NAMALWA (cell line): ENCODE results near the gene ACR.

Experiments used
- DNase-seq: peaks from one replicate; pipeline ENCODE4 v3.0.0-alpha.2; 2015; ENCODE audit warnings: low spot score

Gene ACR

DNA sequence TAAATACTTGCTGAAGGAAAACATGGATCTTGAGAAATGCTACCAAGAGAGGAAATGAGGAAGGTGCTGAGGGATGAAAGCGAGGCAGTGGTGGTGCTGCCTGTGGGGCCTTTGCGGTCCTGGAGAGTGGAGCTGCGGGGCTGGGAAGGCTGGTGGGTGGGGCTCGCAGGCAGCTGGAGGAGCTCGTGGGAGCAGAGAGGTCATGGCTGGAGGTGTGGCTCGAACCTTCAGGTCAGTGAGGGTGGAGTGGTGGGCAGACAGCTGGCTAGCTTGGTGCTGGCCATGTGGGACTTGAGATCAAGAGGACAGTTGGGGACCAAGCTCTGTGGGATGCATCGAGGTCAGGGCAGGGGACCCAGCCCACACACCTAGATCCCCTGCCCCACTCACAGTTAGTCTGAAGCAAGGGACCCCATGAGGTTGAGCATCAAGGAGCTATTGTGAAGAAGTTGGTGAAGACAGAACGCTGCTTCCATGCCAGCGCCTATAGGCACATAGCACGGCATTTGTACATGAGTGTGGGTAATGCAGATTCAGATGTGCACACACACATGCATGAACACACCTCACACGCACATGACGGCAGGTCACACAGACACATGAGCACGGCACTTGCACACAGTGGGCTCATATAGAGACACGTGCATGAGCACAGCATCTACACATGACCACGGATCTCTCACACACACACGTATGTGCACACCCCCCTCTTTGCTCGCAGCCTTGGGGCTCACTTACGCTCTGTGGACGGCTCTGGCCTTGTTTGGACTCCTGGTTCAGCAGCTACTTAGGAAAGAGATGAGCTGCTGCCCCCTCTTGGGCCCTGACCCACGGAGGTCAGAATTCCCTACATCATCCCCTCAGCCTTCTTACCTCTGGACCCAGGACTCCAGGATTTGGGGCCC, 34.9 kb upstream of the ACR start:
- no peak for DNase-seq

DNA sequence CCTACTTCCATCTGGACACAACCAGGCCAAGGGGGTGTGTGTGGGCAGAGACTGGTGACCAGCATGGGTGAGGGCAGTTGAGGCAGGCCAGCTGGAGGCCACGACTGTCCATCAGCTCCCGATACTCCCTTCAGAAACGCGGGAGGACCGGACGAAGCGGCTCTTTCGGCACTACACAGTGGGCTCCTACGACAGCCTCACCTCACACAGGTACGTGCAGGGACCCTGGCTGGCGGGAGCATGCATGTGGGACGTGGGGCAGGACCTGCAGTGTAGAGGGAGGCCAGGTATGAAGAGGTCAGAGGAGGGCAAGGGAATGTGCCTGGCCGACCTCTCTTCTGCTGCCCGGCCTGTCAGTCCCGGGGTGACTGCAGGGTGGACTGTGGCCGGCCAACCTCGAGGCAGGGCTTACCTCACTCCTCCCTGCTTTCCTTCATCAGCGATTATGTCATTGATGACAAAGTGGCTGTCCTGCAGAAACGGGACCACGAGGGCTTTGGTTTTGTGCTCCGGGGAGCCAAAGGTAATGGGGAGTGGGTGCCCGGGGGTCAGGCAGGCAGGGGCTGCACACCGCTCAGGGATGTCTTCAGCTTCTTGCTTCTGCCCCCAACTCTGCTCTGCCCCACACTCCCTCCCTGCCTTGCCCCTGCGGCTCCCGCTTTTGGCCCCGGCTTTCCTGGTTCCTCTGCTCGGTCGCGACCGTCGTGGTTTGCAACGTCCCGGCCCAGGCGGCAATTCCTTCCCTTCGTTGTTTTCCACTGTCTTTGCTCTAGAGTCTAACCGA, 34.1 kb upstream of the ACR start:
- DNase-seq = no peak

DNA sequence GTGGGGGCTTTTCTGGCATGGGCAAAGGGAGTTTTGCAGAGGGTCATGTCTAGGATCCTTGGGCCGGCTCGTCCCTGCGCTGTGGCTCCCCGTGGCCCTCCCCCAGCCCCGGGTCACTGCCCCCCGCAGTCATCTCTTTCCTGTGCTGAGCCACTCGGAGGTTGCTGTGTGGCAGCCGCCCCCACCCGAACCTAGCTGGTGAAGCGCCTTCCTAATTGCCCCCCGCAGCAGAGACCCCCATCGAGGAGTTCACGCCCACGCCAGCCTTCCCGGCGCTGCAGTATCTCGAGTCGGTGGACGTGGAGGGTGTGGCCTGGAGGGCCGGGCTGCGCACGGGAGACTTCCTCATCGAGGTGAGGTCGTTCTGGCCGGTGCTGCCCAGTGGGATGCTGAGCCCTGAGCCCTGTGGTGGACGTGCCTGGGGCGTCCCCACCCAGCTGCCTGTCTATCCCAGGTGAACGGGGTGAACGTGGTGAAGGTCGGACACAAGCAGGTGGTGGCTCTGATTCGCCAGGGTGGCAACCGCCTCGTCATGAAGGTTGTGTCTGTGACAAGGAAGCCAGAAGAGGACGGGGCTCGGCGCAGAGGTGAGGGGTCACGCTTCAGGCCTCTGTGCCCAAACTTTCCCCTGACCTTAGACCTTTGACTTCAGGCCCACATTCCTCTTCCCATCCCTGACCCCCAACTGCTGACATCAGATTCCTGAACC, 33.3 kb upstream of the ACR start:
- DNase-seq = no peak

- no peak for DNase-seq
Observed at GRCh38 chr22:50705219-50705691, 32.7 kb upstream of the ACR start.

- DNase-seq = no peak
Observed at GRCh38 chr22:50705851-50706351, 32.1 kb upstream of the ACR start.

DNA sequence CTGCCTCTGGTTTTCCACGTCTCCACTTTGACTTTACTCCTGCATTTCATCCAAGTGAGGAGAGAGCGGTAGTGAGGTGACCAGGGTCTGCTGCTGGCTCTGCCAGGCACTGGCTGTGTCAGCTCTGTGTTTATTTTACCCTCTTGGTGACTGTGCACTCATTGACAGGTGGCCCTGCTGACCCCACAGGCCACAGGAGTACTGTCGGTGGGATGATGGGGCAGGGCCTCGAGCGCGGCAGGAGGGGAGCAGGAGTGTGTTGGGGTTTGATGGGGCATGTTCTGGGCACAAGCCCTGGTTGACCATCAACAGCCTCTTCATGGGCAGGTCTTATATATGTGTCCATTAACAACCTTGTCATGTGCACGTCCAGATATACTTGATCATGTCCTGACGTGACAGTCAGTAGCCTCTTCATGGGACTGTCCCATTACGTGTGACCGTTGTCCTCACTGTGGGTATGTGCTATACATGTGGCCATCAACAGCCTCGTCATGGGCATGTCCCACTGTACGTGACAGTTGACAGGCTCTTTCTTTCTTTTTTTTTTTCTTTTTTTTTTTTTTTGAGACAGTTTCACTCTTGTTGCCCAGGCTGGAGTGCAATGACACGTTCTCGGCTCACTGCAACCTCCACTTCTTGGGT, 31.4 kb upstream of the ACR start:
- DNase-seq = no peak

DNA sequence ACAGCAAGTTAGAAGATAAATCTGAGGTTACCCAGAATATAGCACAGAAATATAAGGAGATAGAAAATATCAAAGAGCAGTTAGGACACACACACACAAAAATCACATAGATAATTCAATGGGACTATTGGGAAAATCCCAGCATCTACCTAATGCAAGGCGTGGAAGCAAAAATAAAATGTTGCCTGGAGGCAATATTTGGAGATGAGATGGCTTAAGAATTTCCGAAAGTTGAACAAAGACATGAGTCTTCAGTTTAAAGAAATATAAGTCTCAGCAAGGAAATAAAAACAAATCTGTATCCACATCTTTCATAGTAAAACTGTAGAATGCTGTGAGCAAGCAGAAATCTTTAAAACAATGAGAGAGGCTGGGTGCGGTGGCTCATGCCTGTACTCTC, 29.5 kb upstream of the ACR start:
- DNase-seq = no peak

- no peak for DNase-seq
Observed at GRCh38 chr22:50708996-50709395, 29.0 kb upstream of the ACR start.

- no peak for DNase-seq
Observed at GRCh38 chr22:50710221-50710620, 27.8 kb upstream of the ACR start.

DNA sequence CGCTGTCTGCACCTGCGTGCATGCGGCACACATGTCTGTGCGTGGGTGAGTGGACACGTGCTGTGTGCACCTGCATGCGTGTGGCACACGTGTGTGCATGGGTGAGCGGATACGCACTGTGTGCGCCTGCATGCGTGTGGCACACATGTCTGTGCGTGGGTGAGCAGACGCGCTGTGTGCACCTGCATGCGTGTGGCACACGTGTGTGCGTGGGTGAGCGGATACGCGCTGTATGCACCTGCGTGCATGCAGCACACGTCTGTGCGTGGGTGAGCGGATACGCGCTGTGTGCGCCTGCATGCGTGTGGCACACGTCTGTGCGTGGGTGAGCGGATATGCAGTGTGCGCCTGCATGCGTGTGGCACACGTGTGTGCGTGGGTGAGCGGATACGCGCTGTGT, 27.1 kb upstream of the ACR start:
- DNase-seq = no peak

DNA sequence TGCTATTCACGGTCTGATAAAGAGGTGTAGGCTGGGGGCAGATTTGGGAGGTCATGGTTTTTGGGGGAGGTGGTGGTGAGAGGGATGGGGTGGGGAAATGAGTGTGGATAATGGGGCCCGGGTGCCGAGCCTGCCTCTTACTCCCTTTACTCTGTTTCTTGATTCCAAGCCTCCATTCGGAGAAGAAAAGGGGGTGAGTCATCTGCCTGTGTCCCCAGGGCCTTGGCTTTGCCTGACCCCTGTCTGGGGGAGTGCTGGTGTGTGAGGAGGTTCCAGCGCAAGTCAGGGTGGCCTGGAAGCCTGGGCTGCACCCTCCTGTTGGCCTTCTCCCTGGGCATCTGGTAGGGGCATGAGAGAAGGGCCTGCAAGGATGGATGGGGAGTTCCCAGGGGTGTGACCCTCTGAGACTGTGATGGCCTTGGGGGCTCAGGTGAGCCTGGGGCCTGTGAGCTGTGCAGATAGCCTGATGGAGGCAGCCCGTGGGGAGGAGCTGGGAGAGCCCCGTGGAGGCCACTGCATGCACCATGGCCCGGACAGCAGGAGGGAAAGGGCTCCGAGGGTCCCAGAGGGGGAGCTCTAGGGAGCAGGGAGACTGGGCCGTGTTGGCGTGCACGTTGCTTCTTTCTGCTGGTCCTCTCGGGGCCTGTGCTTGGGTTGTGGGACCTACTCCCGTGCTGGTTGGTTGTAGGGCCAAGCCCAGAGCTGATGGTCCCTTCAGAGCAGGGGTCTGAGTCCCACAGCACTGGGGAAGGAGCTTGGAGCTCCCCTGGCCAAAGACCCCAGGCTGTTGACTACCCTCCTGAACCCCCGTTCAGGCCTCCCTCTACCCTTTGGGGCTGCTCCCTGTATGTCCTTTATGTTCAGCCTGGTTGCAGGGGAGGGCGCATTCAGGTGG, 26.3 kb upstream of the ACR start:
- DNase-seq = no peak

DNA sequence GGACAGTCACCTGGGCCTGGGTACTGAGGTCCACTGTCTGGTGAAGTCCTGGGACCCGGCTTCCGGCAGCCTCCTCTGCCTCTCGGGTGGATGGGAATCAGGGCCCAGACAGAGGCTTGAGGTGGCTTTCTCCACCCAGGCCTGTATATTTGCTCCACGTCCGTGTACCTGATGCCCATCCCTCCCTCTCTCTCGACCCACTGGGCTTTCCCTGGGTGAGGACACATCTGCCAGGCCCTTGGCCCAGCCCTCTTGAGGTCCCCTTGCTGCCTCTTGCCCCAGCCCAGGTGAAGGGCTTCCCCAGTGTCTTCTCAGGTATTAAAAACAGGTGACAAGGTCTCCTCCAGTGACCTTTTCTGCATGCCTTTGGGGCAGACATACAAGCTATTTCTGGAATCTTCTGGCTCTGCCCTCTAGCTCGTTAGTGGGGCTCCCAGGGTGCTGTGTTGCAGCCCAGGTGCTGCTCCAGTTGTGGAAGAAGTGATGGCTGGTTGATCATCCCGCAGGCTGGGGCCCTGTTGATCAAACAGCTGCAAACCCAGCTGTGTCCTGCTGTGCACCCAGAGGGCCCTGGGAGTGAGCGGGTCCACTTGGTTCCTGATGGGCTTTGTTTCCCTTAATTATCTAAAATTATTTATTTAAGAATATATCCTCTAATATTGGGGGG, 25.5 kb upstream of the ACR start:
- no peak for DNase-seq

GRCh38 chr22:50713008-50713385, 25.0 kb upstream of the ACR start:
- no peak for DNase-seq

GRCh38 chr22:50713571-50714056, 24.4 kb upstream of the ACR start:
- no peak for DNase-seq

DNA sequence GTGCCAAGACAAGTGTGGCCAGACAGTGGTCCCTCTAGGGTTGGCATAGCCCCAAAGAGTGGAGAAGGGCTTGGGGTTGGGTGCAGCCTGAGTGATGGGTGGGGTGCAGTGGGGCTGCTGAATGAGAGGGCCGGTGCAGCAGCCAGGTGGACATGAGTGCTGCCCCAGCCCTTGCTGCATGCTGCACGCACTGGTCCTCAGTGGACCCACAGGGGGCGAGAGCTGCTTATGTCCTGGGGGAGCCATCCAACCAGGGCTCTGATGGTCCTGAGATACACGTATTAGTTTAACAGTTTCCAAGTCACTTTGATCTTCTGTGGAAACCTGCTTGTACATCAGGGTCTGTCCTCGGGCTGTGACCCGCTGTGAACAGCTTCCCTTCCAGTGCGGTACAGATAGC, 23.9 kb upstream of the ACR start:
- DNase-seq = no peak

DNA sequence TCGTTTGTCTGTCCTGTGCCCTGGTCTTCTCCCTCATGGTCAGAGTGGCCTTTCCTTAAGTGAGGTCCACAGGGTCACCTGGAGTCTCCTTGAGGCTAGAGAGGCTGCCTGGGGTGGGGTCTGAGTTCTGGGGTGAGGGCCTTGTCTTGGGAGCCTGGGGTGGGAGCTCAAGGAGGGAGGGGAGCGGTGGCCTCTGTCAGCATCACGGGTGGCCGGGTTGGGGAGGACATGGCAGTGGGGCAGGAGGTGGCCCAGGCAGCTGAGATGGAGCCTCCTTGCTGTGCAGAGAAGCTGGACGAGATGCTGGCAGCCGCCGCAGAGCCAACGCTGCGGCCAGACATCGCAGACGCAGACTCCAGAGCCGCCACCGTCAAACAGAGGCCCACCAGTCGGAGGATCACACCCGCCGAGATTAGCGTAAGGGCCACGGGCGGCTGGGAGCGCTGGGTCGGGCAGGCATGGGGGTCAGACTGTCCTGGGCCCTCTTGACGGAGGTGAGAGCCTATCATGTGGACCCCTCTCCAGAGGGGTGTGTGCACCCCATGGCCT, 23.3 kb upstream of the ACR start:
- DNase-seq = no peak

- no peak for DNase-seq
Observed at GRCh38 chr22:50715250-50715649, 22.8 kb upstream of the ACR start.

GRCh38 chr22:50715776-50716175, 22.2 kb upstream of the ACR start:
- DNase-seq = no peak

DNA sequence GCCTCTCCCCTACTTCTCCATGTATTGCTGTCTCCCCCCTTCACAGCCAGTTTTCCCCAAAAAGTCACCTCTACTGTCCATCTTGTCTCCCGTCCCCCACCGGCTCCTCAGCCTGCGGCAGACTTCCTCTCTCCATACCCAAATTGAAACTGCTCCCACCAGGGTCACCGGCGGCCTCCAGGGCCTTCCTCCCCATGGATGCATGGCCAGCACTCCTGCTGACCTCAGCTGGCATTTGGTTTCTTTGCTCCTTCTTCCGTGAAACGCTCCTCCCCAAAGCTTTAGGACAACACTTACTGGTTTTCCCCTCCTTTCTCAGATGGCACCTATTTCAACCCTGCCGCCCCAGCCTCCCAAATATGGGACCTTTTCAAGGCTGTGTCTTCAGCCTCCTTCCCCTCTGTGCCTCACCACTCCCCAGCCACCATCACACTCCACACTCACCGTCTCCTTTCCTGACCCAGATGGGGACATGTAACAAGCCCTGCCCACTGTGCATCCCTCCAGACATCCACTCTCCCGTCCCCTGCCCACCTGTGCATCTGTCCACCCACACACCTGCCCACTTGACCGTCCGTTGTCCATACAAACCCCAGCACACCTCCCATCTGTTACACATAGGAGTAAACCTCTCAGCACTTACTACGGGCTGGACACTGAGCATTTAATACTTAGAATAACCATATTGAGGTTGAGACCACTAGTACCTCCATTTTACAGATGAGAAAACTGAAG, 21.5 kb upstream of the ACR start:
- DNase-seq = no peak
